ENCODE results near the gene LPP. TPM values are rescaled to one million over a fixed set of nuclear protein-coding genes. Genes with fewer than 3 reads are reported as not detected.

Gene LPP
- total RNA-seq, 4 donors from 2014 or later: 141 to 248 (median 185) TPM

DNA sequence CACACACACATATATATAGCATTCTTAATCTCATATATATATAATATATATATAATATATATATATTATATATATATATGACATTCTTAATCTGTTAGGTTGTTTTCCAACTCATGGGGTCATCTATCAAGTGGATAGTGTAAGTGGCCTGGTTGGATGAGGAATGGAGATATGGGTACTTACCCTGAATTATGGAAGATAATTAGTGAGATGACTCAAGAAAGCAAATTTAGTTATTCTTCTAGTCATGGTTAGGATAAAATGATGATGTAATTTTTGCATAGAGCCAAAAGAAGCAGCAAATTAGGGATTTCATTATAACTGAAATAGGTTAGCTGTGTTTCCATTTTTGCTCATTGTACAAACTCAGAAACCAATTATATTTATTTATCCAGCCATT, 448.2 kb downstream of the LPP start:
- TF ChIP-seq, protein P1, sequence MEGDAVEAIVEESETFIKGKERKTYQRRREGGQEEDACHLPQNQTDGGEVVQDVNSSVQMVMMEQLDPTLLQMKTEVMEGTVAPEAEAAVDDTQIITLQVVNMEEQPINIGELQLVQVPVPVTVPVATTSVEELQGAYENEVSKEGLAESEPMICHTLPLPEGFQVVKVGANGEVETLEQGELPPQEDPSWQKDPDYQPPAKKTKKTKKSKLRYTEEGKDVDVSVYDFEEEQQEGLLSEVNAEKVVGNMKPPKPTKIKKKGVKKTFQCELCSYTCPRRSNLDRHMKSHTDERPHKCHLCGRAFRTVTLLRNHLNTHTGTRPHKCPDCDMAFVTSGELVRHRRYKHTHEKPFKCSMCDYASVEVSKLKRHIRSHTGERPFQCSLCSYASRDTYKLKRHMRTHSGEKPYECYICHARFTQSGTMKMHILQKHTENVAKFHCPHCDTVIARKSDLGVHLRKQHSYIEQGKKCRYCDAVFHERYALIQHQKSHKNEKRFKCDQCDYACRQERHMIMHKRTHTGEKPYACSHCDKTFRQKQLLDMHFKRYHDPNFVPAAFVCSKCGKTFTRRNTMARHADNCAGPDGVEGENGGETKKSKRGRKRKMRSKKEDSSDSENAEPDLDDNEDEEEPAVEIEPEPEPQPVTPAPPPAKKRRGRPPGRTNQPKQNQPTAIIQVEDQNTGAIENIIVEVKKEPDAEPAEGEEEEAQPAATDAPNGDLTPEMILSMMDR (IDR thresholded peaks at IDR 0.05; ENCODE audit: low read depth): no peak

DNA sequence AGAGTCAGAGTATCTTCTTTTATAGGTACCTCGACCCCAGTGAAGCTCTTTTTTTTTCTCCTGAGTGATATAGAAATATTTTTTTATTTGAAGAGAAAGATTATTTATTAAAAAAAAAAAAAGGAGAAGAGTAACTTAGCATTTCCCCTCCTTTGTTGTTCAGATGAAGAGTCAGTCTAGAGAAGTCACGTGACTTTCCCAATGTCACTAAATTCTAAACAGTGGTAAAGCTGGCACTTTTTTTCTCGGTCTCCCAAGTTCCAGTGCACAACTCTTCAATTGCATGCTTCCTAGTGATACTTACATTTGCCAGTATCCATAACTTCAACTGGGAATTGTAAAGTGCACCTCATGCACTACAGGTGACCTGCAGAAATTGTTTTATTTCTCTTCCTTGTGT, 448.7 kb downstream of the LPP start:
- TF ChIP-seq, protein P1 (IDR thresholded peaks at IDR 0.05; ENCODE audit: low read depth): no peak

DNA sequence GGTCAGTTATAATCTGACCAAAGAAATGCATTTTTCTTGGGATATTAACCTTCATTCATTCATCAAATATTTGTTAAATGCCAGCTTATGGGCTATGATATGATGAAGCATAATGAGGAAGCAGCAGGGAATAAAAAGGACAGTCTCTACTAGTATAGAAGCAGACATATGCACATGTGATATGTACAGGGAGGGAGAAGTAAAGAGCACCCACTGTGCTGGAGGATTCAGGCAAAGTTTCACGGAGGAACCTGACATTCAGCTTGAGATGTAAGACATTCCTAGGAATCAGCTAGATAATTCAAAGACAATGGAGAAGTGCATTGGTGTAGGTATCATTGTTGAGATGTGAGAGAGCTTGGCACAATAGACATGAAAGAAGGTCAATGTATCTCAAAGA, 450.7 kb downstream of the LPP start:
- TF ChIP-seq, protein P1 (IDR thresholded peaks at IDR 0.05; ENCODE audit: low read depth): no peak

- TF ChIP-seq, protein P1 (IDR thresholded peaks at IDR 0.05; ENCODE audit: low read depth): no peak
These were observed 451.3 kb downstream of the LPP start for GRCh38 chr3:188605231-188605630.

GRCh38 chr3:188605905-188606304, 451.9 kb downstream of the LPP start:
- TF ChIP-seq, protein P1 (IDR thresholded peaks at IDR 0.05; ENCODE audit: low read depth): no peak

- TF ChIP-seq, protein P1 (IDR thresholded peaks at IDR 0.05; ENCODE audit: low read depth): no peak
These were observed 453.9 kb downstream of the LPP start for GRCh38 chr3:188607805-188608315.

DNA sequence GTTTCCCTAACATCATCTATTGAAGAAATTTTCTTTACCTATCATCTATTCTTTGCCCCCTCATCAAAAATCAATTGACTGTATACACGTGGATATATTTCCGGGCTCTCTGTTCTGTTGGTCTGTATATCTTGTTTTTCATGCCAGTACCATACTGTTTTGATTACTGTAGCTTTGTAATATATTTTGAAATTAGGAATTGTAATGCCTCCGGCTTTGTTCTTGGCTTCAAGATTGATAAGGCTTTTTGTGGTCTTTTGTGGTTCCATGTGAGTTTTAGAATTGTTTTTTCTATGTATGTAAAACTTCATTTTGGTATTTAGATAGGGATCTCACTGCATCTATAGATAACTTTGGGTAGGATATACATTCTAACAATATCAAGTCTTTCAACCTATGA, 454.4 kb downstream of the LPP start:
- TF ChIP-seq, protein P1 (IDR thresholded peaks at IDR 0.05; ENCODE audit: low read depth): no peak
